Measurements from ENCODE around the gene ABI3BP. TPM values are rescaled to one million over a fixed set of nuclear protein-coding genes. Genes with fewer than 3 reads are reported as not detected.

The ABI3BP gene
- total and polyA plus RNA-seq, 10 of the 15 experiments (the other 5 are each of a cell fraction or from before 2014, with no cell fraction given), result 0.03 to 0.42 (median 0.11) TPM; not detected in 4

DNA sequence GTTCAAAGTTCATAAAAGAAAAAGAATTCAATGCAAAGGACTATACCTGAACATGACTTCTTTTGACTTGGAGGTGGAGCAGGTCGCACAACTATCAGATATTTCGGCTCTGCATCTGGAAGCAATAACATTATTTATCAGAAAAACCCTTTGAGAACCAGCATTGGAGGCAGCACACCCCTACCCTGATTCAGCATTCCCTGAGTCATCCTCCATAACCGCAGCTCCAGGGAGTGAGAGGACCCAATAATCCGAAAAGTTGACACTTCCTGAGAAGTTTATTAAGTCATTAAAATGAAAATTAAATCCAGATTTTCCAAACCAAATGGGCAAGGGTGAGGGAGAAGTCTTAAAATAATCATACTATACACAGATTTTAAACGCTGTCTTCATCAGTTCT lies 90.6 kb downstream of the ABI3BP start:
- ChIA-PET POLR2A (no interaction called here), CTCF (interaction anchor here (0.6 kb wide), 1 partner anchor 59 kb away, joined by 3 read pairs; no protein-coding TSS in a partner anchor), RAD21 (ENCODE audit: unreplicated experiment) (no interaction called here), SMC1A (ENCODE audit: uncharacterized antibody, unreplicated experiment) (interaction anchor here (1.1 kb wide), 1 partner anchor 10 kb away, joined by 3 read pairs; no protein-coding TSS in a partner anchor)
- H3K79me2 ChIP-seq (ENCODE audit: control insufficient read depth, insufficient read depth, low read length), result no peaks in the 10 kb centered on the region
- peaks cover 16% of the 10 kb centered on the region for H3K4me1 ChIP-seq (ENCODE audit: control insufficient read depth, insufficient read depth, low read length)
- no peak overlapping the region for H3K4me3 ChIP-seq
- no peaks in the 10 kb centered on the region for H3K36me3 ChIP-seq (ENCODE audit: control insufficient read depth in 2 of 2, insufficient read depth in 2 of 2, low read length in 1 of 2)
- no peaks in the 10 kb centered on the region for H3K27me3 ChIP-seq (replicated peaks in 1 of 2; ENCODE audit: control insufficient read depth in 2 of 2, insufficient read depth in 2 of 2, low read length in 1 of 2)
- DNase-seq (ENCODE audit: low read depth, low spot score) (no peak), ATAC-seq (no peak), FAIRE-seq (no peak)
- in situ Hi-C loops (cut with MboI) (no loop called here), intact Hi-C loops (cut with micrococcal nuclease; ENCODE audit: unreplicated experiment) (no loop called here)
- H3K9me3 ChIP-seq (replicated peaks; ENCODE audit: control insufficient read depth, insufficient read depth, low read length), result no peaks in the 10 kb centered on the region; the same call in 2 of the 3 replicates
- H4K20me1 ChIP-seq (ENCODE audit: control insufficient read depth, insufficient read depth), result no peaks in the 10 kb centered on the region
- H3K27ac ChIP-seq (ENCODE audit: control insufficient read depth, insufficient read depth), result no peak overlapping the region
- H3K9ac ChIP-seq (ENCODE audit: control insufficient read depth, insufficient read depth, low read length), result no peak overlapping the region
- no TSS peak for BruUV-seq (replicated peaks)
- H2AFZ ChIP-seq (ENCODE audit: control insufficient read depth, low read depth, low read length), result no peak overlapping the region
- 33% methylated on average over 5 of the region's 5 CpGs for WGBS (ENCODE audit: insufficient coverage, insufficient replicate concordance, low lambda C conversion rate, missing lambda C conversion rate)
- H3K4me2 ChIP-seq (ENCODE audit: control insufficient read depth, insufficient read depth), result no peak overlapping the region
- TF ChIP-seq, protein P1, sequence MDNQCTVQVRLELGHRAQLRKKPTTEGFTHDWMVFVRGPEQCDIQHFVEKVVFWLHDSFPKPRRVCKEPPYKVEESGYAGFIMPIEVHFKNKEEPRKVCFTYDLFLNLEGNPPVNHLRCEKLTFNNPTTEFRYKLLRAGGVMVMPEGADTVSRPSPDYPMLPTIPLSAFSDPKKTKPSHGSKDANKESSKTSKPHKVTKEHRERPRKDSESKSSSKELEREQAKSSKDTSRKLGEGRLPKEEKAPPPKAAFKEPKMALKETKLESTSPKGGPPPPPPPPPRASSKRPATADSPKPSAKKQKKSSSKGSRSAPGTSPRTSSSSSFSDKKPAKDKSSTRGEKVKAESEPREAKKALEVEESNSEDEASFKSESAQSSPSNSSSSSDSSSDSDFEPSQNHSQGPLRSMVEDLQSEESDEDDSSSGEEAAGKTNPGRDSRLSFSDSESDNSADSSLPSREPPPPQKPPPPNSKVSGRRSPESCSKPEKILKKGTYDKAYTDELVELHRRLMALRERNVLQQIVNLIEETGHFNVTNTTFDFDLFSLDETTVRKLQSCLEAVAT (IDR thresholded peaks at IDR 0.05), result no peak
- no peak for TF ChIP-seq BRCA1 (IDR thresholded peaks at IDR 0.05; ENCODE audit: low read depth, low read length)
- TF ChIP-seq SMAD1 (IDR thresholded peaks at IDR 0.05; ENCODE audit: low read depth, partially characterized antibody), result no peak
- TF ChIP-seq, protein P2, sequence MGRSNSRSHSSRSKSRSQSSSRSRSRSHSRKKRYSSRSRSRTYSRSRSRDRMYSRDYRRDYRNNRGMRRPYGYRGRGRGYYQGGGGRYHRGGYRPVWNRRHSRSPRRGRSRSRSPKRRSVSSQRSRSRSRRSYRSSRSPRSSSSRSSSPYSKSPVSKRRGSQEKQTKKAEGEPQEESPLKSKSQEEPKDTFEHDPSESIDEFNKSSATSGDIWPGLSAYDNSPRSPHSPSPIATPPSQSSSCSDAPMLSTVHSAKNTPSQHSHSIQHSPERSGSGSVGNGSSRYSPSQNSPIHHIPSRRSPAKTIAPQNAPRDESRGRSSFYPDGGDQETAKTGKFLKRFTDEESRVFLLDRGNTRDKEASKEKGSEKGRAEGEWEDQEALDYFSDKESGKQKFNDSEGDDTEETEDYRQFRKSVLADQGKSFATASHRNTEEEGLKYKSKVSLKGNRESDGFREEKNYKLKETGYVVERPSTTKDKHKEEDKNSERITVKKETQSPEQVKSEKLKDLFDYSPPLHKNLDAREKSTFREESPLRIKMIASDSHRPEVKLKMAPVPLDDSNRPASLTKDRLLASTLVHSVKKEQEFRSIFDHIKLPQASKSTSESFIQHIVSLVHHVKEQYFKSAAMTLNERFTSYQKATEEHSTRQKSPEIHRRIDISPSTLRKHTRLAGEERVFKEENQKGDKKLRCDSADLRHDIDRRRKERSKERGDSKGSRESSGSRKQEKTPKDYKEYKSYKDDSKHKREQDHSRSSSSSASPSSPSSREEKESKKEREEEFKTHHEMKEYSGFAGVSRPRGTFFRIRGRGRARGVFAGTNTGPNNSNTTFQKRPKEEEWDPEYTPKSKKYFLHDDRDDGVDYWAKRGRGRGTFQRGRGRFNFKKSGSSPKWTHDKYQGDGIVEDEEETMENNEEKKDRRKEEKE (IDR thresholded peaks at IDR 0.05), result no peak
- TF ChIP-seq, protein P3, sequence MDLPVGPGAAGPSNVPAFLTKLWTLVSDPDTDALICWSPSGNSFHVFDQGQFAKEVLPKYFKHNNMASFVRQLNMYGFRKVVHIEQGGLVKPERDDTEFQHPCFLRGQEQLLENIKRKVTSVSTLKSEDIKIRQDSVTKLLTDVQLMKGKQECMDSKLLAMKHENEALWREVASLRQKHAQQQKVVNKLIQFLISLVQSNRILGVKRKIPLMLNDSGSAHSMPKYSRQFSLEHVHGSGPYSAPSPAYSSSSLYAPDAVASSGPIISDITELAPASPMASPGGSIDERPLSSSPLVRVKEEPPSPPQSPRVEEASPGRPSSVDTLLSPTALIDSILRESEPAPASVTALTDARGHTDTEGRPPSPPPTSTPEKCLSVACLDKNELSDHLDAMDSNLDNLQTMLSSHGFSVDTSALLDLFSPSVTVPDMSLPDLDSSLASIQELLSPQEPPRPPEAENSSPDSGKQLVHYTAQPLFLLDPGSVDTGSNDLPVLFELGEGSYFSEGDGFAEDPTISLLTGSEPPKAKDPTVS (IDR thresholded peaks at IDR 0.05; ENCODE audit: low read depth, low read length), result no peak
- no peak for TF ChIP-seq TARDBP (IDR thresholded peaks at IDR 0.05; ENCODE audit: borderline replicate concordance)
- no peak for TF ChIP-seq TCF7 (IDR thresholded peaks at IDR 0.05; ENCODE audit: borderline replicate concordance)
- no peak for TF ChIP-seq ZZZ3 (IDR thresholded peaks at IDR 0.05; ENCODE audit: control insufficient read depth, insufficient read length, low read depth)
- no peak for TF ChIP-seq SMC3 (IDR thresholded peaks at IDR 0.05; ENCODE audit: borderline replicate concordance, low read length)
- no peak for TF ChIP-seq KDM1A (IDR thresholded peaks at IDR 0.05; ENCODE audit: borderline replicate concordance)
- TF ChIP-seq, protein P4, sequence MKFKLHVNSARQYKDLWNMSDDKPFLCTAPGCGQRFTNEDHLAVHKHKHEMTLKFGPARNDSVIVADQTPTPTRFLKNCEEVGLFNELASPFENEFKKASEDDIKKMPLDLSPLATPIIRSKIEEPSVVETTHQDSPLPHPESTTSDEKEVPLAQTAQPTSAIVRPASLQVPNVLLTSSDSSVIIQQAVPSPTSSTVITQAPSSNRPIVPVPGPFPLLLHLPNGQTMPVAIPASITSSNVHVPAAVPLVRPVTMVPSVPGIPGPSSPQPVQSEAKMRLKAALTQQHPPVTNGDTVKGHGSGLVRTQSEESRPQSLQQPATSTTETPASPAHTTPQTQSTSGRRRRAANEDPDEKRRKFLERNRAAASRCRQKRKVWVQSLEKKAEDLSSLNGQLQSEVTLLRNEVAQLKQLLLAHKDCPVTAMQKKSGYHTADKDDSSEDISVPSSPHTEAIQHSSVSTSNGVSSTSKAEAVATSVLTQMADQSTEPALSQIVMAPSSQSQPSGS (IDR thresholded peaks at IDR 0.05; ENCODE audit: low read length), result no peak
- TF ChIP-seq PML (IDR thresholded peaks at IDR 0.05; ENCODE audit: low read length), result no peak
